Brain microvascular endothelial cell (primary cell): ENCODE data around the gene KDM5A.

Source experiments
- DNase-seq: peaks from one replicate; pipeline ENCODE4 v3.0.0-alpha.2; 2020
- H3K27ac ChIP-seq: fragments of 250-450 bp; sonication (Bioruptor Pico); 2 replicates; pipeline ENCODE4 v1.5.1; 2020; ENCODE audit warnings: mild to moderate bottlenecking, moderate library complexity
- H3K27me3 ChIP-seq: fragments of 250-450 bp; sonication (Bioruptor Pico); replicated peaks from 2 replicates; pipeline ENCODE4 v1.5.1; 2020; ENCODE audit warnings: mild to moderate bottlenecking
- H3K36me3 ChIP-seq: fragments of 250-450 bp; sonication (Bioruptor Pico); replicated peaks from 2 replicates; pipeline ENCODE4 v1.5.1; 2020; ENCODE audit warnings: mild to moderate bottlenecking
- H3K4me3 ChIP-seq: 2 replicates; pipeline ENCODE4 v1.5.1; 2011; ENCODE audit warnings: low read depth, mild to moderate bottlenecking, control low read depth, low read length, moderate library complexity
- CTCF ChIP-seq: IDR thresholded peaks from 2 replicates; pipeline ENCODE4 v1.5.1; 2011; ENCODE audit warnings: low read depth, mild to moderate bottlenecking, moderate library complexity, low read length, control low read depth, inconsistent platforms; ENCODE audit errors: missing control alignments
- in situ Hi-C: cut with HindIII; loops from 2 replicates; pipeline ENCODE4 v1.10.0; 2017; ENCODE audit warnings: low sequenced_read_pairs, low pct_ligation_motif_present

KDM5A gene

GRCh38 chr12:241266-241665 is 147.9 kb downstream of the KDM5A start:
- no peak overlapping the region for H3K4me3 ChIP-seq
- in situ Hi-C loops = no loop called here
- H3K36me3 ChIP-seq = no peaks in the 10 kb centered on the region
- no peaks in the 10 kb centered on the region for H3K27me3 ChIP-seq
- TF ChIP-seq CTCF = no peak
- no peak for DNase-seq
- H3K27ac ChIP-seq = no peak overlapping the region

DNA sequence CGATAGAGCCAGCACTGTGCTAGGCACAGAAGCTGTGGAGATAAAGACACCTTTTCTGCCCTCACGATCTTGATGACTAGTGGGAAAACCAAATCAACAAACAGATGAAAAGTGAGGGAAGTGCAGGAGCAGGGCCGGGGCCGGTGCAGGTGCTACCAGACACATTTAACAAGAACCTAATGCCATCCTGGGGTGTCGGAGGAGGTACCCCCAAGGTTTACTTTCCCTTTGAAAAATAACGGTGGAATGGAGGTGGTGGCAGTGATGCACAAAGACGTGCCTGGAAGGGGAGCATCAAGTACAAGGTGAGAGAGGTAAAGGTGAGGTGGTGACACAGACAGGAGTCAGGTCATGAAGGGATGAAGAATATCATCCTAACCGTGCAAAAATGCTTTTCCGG is 148.6 kb downstream of the KDM5A start:
- no peaks in the 10 kb centered on the region for H3K27me3 ChIP-seq
- H3K4me3 ChIP-seq = no peak overlapping the region
- no peak overlapping the region for H3K27ac ChIP-seq
- DNase-seq = no peak
- no peaks in the 10 kb centered on the region for H3K36me3 ChIP-seq
- in situ Hi-C loops = no loop called here
- no peak for TF ChIP-seq CTCF

DNA sequence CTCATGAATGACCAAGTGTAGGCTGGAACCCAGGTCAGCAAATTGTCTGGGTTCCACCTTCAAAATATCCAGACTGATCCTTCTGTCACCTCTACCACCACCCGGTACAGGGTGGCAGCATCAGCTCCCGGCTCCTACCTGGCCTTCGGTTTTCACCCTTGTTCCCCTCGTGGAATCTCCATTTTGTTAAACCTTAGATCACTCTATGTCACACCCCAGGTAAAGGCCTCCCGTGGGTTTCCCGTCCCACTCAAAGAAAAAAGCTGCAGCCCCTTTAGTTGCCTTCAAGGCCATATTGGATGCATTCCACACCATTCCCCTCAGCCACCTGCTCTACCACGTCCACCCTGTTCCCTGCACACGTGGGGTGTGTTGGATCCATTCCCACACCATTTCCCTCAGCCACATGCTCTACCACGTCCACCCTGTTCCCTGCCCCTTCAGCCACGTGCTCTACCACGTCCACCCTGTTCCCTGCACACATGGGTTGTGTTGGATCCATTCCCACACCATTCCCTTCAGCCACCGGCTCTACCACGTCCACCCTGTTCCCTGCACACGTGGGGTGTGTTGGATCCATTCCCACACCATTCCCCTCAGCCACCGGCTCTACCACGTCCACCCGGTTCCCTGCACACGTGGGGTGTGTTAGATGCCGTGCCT is 150.3 kb downstream of the KDM5A start:
- no peak for DNase-seq
- Histone ChIP-seq H3K36me3 (no peaks in the 10 kb centered on the region), H3K4me3 (no peak overlapping the region), H3K27ac (no peak overlapping the region), H3K27me3 (no peaks in the 10 kb centered on the region)
- TF ChIP-seq CTCF = no peak
- in situ Hi-C loops = no loop called here

DNA sequence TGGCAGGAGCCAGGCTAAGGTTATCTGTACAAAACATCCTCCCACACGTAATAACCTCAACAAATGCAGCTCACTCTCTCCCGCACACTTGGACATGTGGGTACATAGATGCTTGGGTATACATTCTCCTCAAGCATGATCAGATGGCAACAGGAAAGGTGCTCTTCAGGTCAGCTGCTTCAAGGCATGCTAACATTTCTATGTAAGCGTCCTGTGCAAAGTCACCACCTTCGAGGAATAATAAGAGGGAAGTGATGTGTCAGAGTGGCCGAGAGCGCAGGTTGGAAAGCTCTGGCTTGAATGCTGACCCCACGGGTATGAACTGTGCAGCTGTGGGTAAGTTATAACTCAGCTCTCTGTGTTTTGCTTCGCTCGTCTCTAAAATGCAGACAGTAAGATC is 151.0 kb downstream of the KDM5A start:
- Histone ChIP-seq H3K36me3 (no peaks in the 10 kb centered on the region), H3K27me3 (no peaks in the 10 kb centered on the region), H3K27ac (no peak overlapping the region), H3K4me3 (no peak overlapping the region)
- DNase-seq = no peak
- in situ Hi-C loops = no loop called here
- TF ChIP-seq CTCF = no peak

GRCh38 chr12:237026-237815 is 151.9 kb downstream of the KDM5A start:
- no peaks in the 10 kb centered on the region for H3K27me3 ChIP-seq
- no peak for TF ChIP-seq CTCF
- no peak overlapping the region for H3K27ac ChIP-seq
- no peak for DNase-seq
- H3K4me3 ChIP-seq = no peak overlapping the region
- in situ Hi-C loops = no loop called here
- H3K36me3 ChIP-seq = no peaks in the 10 kb centered on the region
